HFFc6 (cell line): ENCODE measurements around the gene PCBP1. TPM values are rescaled to one million over a fixed set of nuclear protein-coding genes. Genes with fewer than 3 reads are reported as not detected.
"Not testable (repeated sequence)": the region's sequence is repeated elsewhere in the genome, so short reads cannot be mapped to it uniquely, and the experiment has no call there.

ENCODE experiments used
- DNase-seq: peaks from one replicate; pipeline ENCODE4 v3.0.0-alpha.2; 2018
- H3K27ac Mint-ChIP-seq: 2 replicates; pipeline ENCODE4 v1.8.0; 2020; ENCODE audit warnings: mild to moderate bottlenecking, mixed read lengths
- H3K27me3 Mint-ChIP-seq: 2 replicates; pipeline ENCODE4 v1.8.0; 2021; ENCODE audit warnings: mild to moderate bottlenecking, moderate library complexity, mixed read lengths; ENCODE audit not compliant: insufficient read depth
- H3K36me3 Mint-ChIP-seq: 2 replicates; pipeline ENCODE4 v1.8.0; 2021; ENCODE audit warnings: low read depth, mixed read lengths
- H3K4me1 Mint-ChIP-seq: 2 replicates; pipeline ENCODE4 v1.8.0; 2020; ENCODE audit warnings: low read depth, mixed read lengths
- H3K4me3 Mint-ChIP-seq: 2 replicates; pipeline ENCODE4 v1.8.0; 2020; ENCODE audit warnings: mild to moderate bottlenecking, moderate library complexity, mixed read lengths
- H3K9me3 Mint-ChIP-seq: 2 replicates; pipeline ENCODE4 v1.8.0; 2020; ENCODE audit warnings: mild to moderate bottlenecking, mixed read lengths
- total RNA-seq, 6 experiments: library from RNA; stranded (reverse); fragmentation: NEBNext Ultra II Directional; extraction: Animal tissue kit (Norgen Biotek cat#: 25700); gene quantifications; 2 replicates in 1 of 6; 3 replicates in 5 of 6; pipeline ENCODE4 v1.2.3, GENCODE V29; 2021
- TF ChIP-seq, protein P1 (sequence below): fragments of 200-600 bp; sonication (generic); IDR thresholded peaks from 2 replicates; pipeline ENCODE4 v1.5.0; 2021; ENCODE audit warnings: antibody characterized with exemption, mild to moderate bottlenecking

Gene PCBP1
- total RNA-seq, 6 experiments from 2014 or later: 293 to 369 (median 361) TPM

DNA sequence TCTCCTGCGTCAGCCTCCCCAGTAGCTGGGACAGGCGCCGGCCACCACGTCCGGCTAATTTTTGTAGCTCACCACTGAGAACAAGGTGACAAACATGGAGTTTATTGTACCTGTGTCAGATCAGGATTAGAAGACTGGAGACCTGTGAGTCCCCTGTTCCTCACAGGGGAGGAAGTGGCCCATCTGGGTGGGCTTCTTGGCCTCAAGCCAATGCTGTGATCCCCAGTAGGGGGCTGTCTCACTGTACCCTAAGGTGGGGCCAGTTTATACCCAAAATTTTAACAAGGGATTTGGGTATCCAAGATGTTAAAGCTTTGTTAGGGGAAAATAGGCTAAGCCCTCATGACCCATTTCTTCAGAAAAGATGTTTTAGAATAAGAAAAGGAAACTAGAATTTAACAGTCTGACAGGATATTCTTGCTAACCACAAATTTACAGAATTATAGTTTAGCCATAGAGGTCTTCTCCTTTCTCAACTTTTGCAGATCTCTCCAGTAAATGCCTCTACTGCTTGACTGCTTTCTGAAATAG, 16.3 kb downstream of the PCBP1 start:
- DNase-seq: no peak
- H3K36me3 Mint-ChIP-seq: no peaks in the 10 kb centered on the region
- H3K27ac Mint-ChIP-seq: no peak overlapping the region
- H3K4me3 Mint-ChIP-seq: no peak overlapping the region
- H3K9me3 Mint-ChIP-seq: no peaks in the 10 kb centered on the region
- TF ChIP-seq, protein P1, sequence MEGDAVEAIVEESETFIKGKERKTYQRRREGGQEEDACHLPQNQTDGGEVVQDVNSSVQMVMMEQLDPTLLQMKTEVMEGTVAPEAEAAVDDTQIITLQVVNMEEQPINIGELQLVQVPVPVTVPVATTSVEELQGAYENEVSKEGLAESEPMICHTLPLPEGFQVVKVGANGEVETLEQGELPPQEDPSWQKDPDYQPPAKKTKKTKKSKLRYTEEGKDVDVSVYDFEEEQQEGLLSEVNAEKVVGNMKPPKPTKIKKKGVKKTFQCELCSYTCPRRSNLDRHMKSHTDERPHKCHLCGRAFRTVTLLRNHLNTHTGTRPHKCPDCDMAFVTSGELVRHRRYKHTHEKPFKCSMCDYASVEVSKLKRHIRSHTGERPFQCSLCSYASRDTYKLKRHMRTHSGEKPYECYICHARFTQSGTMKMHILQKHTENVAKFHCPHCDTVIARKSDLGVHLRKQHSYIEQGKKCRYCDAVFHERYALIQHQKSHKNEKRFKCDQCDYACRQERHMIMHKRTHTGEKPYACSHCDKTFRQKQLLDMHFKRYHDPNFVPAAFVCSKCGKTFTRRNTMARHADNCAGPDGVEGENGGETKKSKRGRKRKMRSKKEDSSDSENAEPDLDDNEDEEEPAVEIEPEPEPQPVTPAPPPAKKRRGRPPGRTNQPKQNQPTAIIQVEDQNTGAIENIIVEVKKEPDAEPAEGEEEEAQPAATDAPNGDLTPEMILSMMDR: no peak
- peaks cover 27% of the 10 kb centered on the region for H3K4me1 Mint-ChIP-seq
- no peaks in the 10 kb centered on the region; the same call in 1 of the 2 replicates for H3K27me3 Mint-ChIP-seq

- peak; percentile 63 for DNase-seq
- peaks cover 32% of the 10 kb centered on the region for H3K4me1 Mint-ChIP-seq
- no peaks in the 10 kb centered on the region for H3K9me3 Mint-ChIP-seq
- H3K4me3 Mint-ChIP-seq: peak overlapping the region; percentile 46
- H3K36me3 Mint-ChIP-seq: no peaks in the 10 kb centered on the region
- TF ChIP-seq, protein P1: no peak
- peak overlapping the region; percentile 65 for H3K27ac Mint-ChIP-seq
- H3K27me3 Mint-ChIP-seq: no peaks in the 10 kb centered on the region; the same call in 1 of the 2 replicates
Measured at GRCh38 chr2:70104231-70105111, 17.2 kb downstream of the PCBP1 start.

- not testable (repeated sequence) for H3K27ac Mint-ChIP-seq, H3K27me3 Mint-ChIP-seq, H3K9me3 Mint-ChIP-seq, H3K4me3 Mint-ChIP-seq, DNase-seq, H3K36me3 Mint-ChIP-seq
- H3K4me1 Mint-ChIP-seq: peaks cover 36% of the 10 kb centered on the region
Measured at GRCh38 chr2:70106138-70106537, 18.9 kb downstream of the PCBP1 start.

- not testable (repeated sequence) for H3K27me3 Mint-ChIP-seq, H3K27ac Mint-ChIP-seq, H3K9me3 Mint-ChIP-seq, DNase-seq, H3K36me3 Mint-ChIP-seq, H3K4me3 Mint-ChIP-seq
- H3K4me1 Mint-ChIP-seq: peaks cover 44% of the 10 kb centered on the region
Measured at GRCh38 chr2:70110397-70110796, 23.1 kb downstream of the PCBP1 start.

GRCh38 chr2:70111752-70112591, 24.7 kb downstream of the PCBP1 start:
- H3K36me3 Mint-ChIP-seq: no peaks in the 10 kb centered on the region
- no peaks in the 10 kb centered on the region for H3K9me3 Mint-ChIP-seq
- H3K4me1 Mint-ChIP-seq: peaks cover 43% of the 10 kb centered on the region
- H3K4me3 Mint-ChIP-seq: peak overlapping the region; percentile 63
- H3K27me3 Mint-ChIP-seq: no peaks in the 10 kb centered on the region
- H3K27ac Mint-ChIP-seq: peak overlapping the region; percentile 74
- TF ChIP-seq, protein P1: no peak
- peak; percentile 39 for DNase-seq

- H3K4me3 Mint-ChIP-seq: peak overlapping the region; percentile 6; the same call in 1 of the 2 replicates
- TF ChIP-seq, protein P1: no peak
- 0 out of 2 replicates have a peak overlapping the region, but pooled peaks have one; percentile 47 for H3K27ac Mint-ChIP-seq
- H3K36me3 Mint-ChIP-seq: no peaks in the 10 kb centered on the region
- peaks cover 34% of the 10 kb centered on the region for H3K4me1 Mint-ChIP-seq
- no peaks in the 10 kb centered on the region for H3K27me3 Mint-ChIP-seq
- no peak for DNase-seq
- H3K9me3 Mint-ChIP-seq: no peaks in the 10 kb centered on the region
Measured at GRCh38 chr2:70113359-70114070, 26.2 kb downstream of the PCBP1 start.
